Nephron progenitor cell (in vitro differentiated cells): Measurements from ENCODE around the gene RGL1.
"Not testable (repeated sequence)": the region's sequence is repeated elsewhere in the genome, so short reads cannot be mapped to it uniquely, and the experiment has no call there.

Experiments used
- DNase-seq: peaks from one replicate; pipeline ENCODE4 v3.0.0; 2021
- H3K27ac Mint-ChIP-seq: 2 replicates; pipeline ENCODE4 v1.8.0; 2021; ENCODE audit warnings: mild to moderate bottlenecking, moderate library complexity, mixed read lengths
- H3K27me3 Mint-ChIP-seq: 2 replicates; pipeline ENCODE4 v1.8.0; 2021; ENCODE audit warnings: mild to moderate bottlenecking, low read depth, mixed read lengths; ENCODE audit not compliant: poor library complexity
- H3K36me3 Mint-ChIP-seq: 2 replicates; pipeline ENCODE4 v1.8.0; 2021; ENCODE audit warnings: low read depth, mixed read lengths
- H3K4me1 Mint-ChIP-seq: 2 replicates; pipeline ENCODE4 v1.8.0; 2021; ENCODE audit warnings: mixed read lengths
- H3K4me3 Mint-ChIP-seq: 2 replicates; pipeline ENCODE4 v1.8.0; 2021; ENCODE audit warnings: mild to moderate bottlenecking, moderate library complexity, mixed read lengths
- H3K9me3 Mint-ChIP-seq: 2 replicates; pipeline ENCODE4 v1.8.0; 2021; ENCODE audit warnings: mild to moderate bottlenecking, moderate library complexity, mixed read lengths
- CTCF ChIP-seq: fragments of 200-600 bp; sonication (generic); IDR thresholded peaks from 2 replicates; pipeline ENCODE4 v1.5.0; 2021; ENCODE audit warnings: antibody characterized with exemption

RGL1 gene

GRCh38 chr1:183783342-183783741 is 21.6 kb upstream of the RGL1 start:
- peaks cover 3% of the 10 kb centered on the region for H3K27me3 Mint-ChIP-seq
- no peak overlapping the region for H3K4me3 Mint-ChIP-seq
- H3K27ac Mint-ChIP-seq = no peak overlapping the region
- no peaks in the 10 kb centered on the region for H3K9me3 Mint-ChIP-seq
- H3K4me1 Mint-ChIP-seq = peaks cover 20% of the 10 kb centered on the region
- no peak for TF ChIP-seq CTCF
- H3K36me3 Mint-ChIP-seq = no peaks in the 10 kb centered on the region
- no peak for DNase-seq

- TF ChIP-seq CTCF = no peak
- H3K4me3 Mint-ChIP-seq = no peak overlapping the region
- H3K27ac Mint-ChIP-seq = no peak overlapping the region
- no peak for DNase-seq
- H3K9me3 Mint-ChIP-seq = no peaks in the 10 kb centered on the region
- no peaks in the 10 kb centered on the region for H3K36me3 Mint-ChIP-seq
- H3K4me1 Mint-ChIP-seq = peaks cover 21% of the 10 kb centered on the region
- peaks cover 3% of the 10 kb centered on the region for H3K27me3 Mint-ChIP-seq
These were observed 20.9 kb upstream of the RGL1 start for GRCh38 chr1:183783767-183784637.

- H3K4me1 Mint-ChIP-seq = peaks cover 19% of the 10 kb centered on the region
- DNase-seq, H3K9me3 Mint-ChIP-seq, H3K27me3 Mint-ChIP-seq, H3K36me3 Mint-ChIP-seq, H3K4me3 Mint-ChIP-seq, H3K27ac Mint-ChIP-seq: not testable (repeated sequence)
These were observed 19.0 kb upstream of the RGL1 start for GRCh38 chr1:183785921-183786320.

DNA sequence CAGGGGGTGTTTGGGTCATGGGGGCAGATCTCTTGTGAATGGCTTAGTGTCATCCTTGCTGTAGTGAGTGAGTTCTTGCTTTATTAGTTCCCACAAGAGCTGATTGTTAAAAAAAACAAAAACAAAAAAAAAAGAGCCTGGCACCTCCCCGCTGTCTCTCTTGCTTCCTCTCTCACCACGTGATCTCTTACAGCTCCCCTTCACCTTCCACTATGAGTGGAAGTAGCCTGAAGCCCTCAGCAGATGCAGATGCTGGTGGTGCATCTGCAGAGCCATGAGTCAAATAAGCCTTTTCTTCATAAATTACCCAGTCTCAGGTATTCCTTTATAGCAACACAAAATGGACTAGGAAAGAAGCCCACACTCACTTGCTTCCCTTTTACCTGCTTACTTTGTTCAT is 17.2 kb upstream of the RGL1 start:
- no peak for TF ChIP-seq CTCF
- H3K9me3 Mint-ChIP-seq = peaks cover 7% of the 10 kb centered on the region
- H3K27ac Mint-ChIP-seq = no peak overlapping the region
- H3K4me1 Mint-ChIP-seq = peaks cover 20% of the 10 kb centered on the region
- no peak overlapping the region for H3K4me3 Mint-ChIP-seq
- DNase-seq = no peak
- H3K27me3 Mint-ChIP-seq = peaks cover 3% of the 10 kb centered on the region
- H3K36me3 Mint-ChIP-seq = no peaks in the 10 kb centered on the region

DNA sequence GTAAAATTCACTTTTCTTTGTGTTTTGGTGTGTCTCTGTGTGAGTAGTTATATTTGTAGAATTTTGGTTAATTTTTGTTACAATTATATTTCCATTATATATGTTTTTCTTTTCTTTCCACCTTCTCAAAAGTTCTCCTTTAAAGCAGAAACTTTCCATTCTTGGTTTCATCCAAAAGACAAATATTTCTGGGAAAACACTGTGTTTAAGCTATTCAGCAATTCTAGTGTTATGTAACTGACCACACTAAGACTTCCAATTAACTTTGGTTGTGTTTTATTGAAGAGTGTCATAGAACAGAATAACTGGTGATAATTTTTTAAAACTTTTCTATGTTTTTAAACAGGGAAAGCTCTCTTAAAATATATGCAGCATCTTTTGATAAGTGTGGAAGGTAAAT is 13.6 kb upstream of the RGL1 start:
- Mint-ChIP-seq H3K36me3 (no peaks in the 10 kb centered on the region), H3K27me3 (peaks cover 6% of the 10 kb centered on the region), H3K27ac (no peak overlapping the region), H3K9me3 (peaks cover 16% of the 10 kb centered on the region), H3K4me3 (no peak overlapping the region), H3K4me1 (peaks cover 20% of the 10 kb centered on the region)
- no peak for DNase-seq
- TF ChIP-seq CTCF = no peak

DNA sequence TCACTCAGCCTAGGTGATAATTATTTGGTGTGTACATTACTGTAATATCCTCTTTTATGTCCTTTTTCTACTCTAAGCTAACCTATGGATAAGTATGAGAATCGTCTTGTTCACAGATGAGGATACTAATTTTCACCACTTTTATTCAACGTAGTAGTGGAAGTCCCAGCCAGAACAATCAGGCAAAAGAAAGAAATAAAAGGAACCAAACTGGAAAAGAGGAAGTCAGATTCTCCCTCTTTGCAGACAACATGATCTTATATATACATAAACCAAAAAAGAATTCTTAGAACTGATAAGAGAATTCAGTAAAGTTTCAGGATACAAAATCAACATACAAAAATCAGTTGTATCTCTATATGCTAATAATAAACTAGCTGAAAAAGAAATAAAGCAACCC is 12.6 kb upstream of the RGL1 start:
- H3K4me1 Mint-ChIP-seq = peaks cover 17% of the 10 kb centered on the region
- H3K27ac Mint-ChIP-seq = no peak overlapping the region
- peaks cover 16% of the 10 kb centered on the region for H3K9me3 Mint-ChIP-seq
- DNase-seq = no peak
- no peaks in the 10 kb centered on the region for H3K36me3 Mint-ChIP-seq
- no peak overlapping the region for H3K4me3 Mint-ChIP-seq
- no peak for TF ChIP-seq CTCF
- peaks cover 3% of the 10 kb centered on the region for H3K27me3 Mint-ChIP-seq
